ENCODE measurements around the gene PON1.

Gene PON1

DNA sequence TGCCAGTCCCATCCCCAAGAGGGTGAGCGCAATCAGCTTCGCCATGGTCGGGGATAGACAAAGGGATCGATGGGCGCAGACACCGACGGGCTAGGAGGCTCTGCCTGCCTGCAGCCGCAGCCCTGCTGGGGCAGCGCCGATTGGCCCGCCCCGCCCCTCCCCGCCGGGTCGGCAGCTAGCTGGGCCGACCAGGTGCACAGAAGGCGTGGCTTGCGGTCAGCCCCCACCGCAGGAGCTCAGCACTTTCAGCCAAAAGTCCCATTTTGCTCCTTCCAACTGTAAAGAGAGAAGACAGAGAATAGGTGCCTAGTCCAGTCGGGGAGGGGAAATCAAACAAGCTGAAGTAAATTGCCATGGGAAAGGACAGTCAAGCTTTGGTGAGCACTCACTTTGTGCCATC is at the start of gene PON1:
Gene PON1, minus strand, starts transcription at position 102 of the 400 bp plus-strand sequence. Its CDS starts 57 bp downstream, at position 45.
- H3K4me3 Mint-ChIP-seq, result peak within 1 kb of the TSS; percentile 9
- DNase-seq (ENCODE audit: low spot score in 2 of 2) (no peak), ATAC-seq (replicated peaks; ENCODE audit: extremely low read depth, poor library complexity, severe bottlenecking) (peak; percentile 36)
- peaks cover 10% of the 10 kb centered on the region for H3K27me3 Mint-ChIP-seq
- no peaks in the 10 kb centered on the region for H3K9me3 Mint-ChIP-seq
- H3K4me1 Mint-ChIP-seq, result peaks cover 4% of the 10 kb centered on the region
- H3K27ac Mint-ChIP-seq (ENCODE audit: low read depth), result no peak within 1 kb of the TSS
- H3K36me3 Mint-ChIP-seq (ENCODE audit: insufficient read depth), result no peaks in the 10 kb centered on the region

DNA sequence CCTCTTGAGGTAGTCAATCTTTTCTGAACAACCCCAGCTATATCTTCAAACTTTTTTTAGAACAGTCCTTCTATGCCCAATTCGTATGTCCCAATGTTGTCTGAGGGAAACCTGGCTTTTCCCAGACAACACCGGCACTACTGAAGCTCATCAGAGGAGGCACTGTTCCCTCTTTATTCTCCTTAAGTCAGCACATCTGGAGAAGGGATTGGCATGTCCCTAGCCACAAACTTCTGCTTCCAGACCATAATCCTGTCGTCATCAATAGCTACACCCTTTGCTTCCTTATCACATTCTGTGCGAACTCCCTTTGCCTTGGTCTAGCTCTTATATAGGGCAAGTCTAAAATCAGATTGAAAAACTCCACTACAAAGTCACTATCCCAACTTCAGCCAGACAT is 49.0 kb upstream of the PON1 start:
- Mint-ChIP-seq H3K27ac (ENCODE audit: low read depth) (no peak overlapping the region), H3K9me3 (no peaks in the 10 kb centered on the region), H3K4me1 (no peaks in the 10 kb centered on the region), H3K4me3 (no peak overlapping the region), H3K27me3 (peaks cover 12% of the 10 kb centered on the region), H3K36me3 (ENCODE audit: insufficient read depth) (no peaks in the 10 kb centered on the region)
- DNase-seq (ENCODE audit: low spot score in 2 of 2), result no peak
- no peak for ATAC-seq (replicated peaks; ENCODE audit: extremely low read depth, poor library complexity, severe bottlenecking)

DNA sequence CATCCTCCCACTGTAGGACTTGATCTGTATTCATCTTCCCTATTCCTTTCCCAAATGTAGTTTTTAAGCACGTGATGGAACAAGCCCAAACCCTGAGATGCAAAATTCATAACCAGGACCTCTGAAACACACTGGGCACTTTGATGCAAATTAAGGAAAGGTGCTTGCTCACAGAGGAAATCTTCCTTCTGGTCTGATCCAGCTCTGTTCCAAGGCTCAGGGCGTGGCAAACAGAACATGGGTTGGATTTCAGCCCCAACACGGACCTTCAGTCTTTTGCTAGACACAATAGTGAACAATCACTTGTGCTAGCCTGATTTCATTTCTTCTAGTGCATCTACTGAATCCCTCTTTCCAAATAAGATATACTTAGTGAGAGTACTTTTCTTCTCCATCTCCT is 43.9 kb upstream of the PON1 start:
- H3K9me3 Mint-ChIP-seq, result no peaks in the 10 kb centered on the region
- no peaks in the 10 kb centered on the region for H3K4me1 Mint-ChIP-seq
- no peak for ATAC-seq (replicated peaks; ENCODE audit: extremely low read depth, poor library complexity, severe bottlenecking)
- DNase-seq (ENCODE audit: low spot score in 2 of 2), result no peak
- H3K36me3 Mint-ChIP-seq (ENCODE audit: insufficient read depth), result no peaks in the 10 kb centered on the region
- H3K27me3 Mint-ChIP-seq, result peaks cover 33% of the 10 kb centered on the region
- H3K27ac Mint-ChIP-seq (ENCODE audit: low read depth), result no peak overlapping the region
- H3K4me3 Mint-ChIP-seq, result no peak overlapping the region

DNA sequence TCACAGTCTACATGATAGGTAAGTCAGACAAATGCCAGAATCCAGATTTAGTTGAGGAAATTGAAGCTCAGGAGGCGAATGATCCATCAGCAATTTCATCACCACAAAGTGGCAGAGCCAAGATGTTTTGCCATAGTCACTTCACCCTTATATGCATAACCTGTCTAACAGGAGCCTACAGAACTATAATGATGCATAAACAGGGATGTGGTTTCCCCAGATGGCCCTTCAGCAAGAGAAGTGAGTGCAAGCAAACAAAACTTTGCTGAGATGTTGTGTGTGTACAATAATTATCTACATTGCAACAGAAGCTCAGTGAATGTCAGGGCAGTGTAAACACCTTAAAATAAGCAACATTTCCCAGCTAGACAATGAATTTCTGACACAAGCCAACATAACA is 43.3 kb upstream of the PON1 start:
- ATAC-seq (replicated peaks; ENCODE audit: extremely low read depth, poor library complexity, severe bottlenecking) (no peak), DNase-seq (ENCODE audit: low spot score in 2 of 2) (no peak)
- Mint-ChIP-seq H3K4me3 (no peak overlapping the region), H3K4me1 (no peaks in the 10 kb centered on the region), H3K27ac (ENCODE audit: low read depth) (no peak overlapping the region), H3K36me3 (ENCODE audit: insufficient read depth) (no peaks in the 10 kb centered on the region), H3K9me3 (no peaks in the 10 kb centered on the region), H3K27me3 (peaks cover 34% of the 10 kb centered on the region)

DNA sequence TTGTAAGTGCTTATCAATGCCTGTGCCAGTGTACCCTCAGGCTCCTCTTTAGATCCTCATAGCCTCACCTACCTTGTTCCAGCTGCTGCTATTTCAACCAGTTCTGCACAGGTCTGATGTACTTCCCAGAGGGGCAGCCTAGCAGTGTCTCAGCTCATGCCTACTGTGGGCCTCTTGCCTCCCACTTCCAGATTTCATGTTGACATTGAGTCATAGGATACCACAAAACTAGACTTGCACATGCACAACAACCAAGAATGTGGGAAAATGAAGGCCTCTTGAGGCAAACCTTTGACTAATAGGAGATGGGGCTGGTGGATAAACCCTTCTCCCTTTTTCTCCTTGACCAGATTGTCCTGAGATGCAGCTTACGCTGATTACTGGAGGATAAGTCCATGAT is 40.8 kb upstream of the PON1 start:
- Mint-ChIP-seq H3K4me3 (no peak overlapping the region), H3K36me3 (ENCODE audit: insufficient read depth) (no peaks in the 10 kb centered on the region), H3K27me3 (peaks cover 34% of the 10 kb centered on the region), H3K9me3 (no peaks in the 10 kb centered on the region), H3K27ac (ENCODE audit: low read depth) (no peak overlapping the region), H3K4me1 (no peaks in the 10 kb centered on the region)
- no peak for DNase-seq (ENCODE audit: low spot score in 2 of 2)
- no peak for ATAC-seq (replicated peaks; ENCODE audit: extremely low read depth, poor library complexity, severe bottlenecking)

DNA sequence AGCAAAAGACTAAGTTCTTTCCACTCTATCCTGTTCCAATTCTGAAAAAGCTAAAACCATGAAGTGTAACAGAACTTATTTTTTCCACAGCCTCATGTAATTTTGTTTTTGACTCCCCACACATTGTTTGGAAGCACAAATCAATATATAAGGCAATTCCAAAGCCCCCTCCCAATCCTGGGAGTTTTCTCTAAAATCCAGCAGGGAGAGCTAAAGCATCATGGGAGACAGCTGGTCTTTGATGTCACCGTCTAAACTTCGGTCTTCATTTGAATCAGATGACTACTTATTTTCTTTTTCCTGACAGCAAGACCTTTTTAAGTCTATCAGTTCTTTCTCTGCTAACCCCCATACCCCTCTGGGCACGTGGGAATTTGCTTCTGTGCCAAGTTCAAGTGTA is 33.3 kb upstream of the PON1 start:
- Mint-ChIP-seq H3K4me1 (no peaks in the 10 kb centered on the region), H3K27me3 (peaks cover 8% of the 10 kb centered on the region), H3K9me3 (no peaks in the 10 kb centered on the region), H3K27ac (ENCODE audit: low read depth) (no peak overlapping the region), H3K36me3 (ENCODE audit: insufficient read depth) (no peaks in the 10 kb centered on the region), H3K4me3 (no peak overlapping the region)
- ATAC-seq (replicated peaks; ENCODE audit: extremely low read depth, poor library complexity, severe bottlenecking) (no peak), DNase-seq (ENCODE audit: low spot score in 2 of 2) (no peak)

DNA sequence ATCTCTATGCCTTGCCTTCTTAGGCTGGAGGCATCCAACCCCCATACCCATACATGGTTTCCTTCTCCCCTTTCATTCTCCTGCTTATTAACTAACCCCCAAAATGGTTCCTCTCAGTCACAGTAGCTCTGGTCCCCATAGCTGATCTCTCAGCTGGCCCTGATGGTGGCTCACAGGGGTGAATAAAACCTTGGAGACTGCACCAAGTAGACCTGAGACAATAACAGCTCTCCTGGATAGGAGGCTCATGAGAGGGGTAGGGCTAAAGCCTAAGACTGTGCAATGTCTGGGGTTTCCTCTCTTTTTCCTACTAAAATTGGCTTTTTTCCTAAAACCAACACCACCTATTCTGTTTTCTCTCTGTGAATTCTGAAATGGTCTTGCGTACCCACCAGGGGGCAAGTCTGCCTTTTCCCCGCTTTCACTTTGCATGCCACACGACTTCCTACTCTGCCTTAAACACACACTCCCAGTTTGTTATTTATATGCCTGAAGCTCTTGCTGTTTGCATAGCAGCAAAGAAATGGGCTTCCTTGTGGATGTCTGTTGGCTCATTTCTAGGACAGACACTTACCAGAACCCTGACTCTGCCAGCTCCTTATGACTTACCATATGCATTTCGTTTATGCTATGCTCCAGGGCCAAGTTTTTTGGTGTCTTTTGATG is 18.4 kb upstream of the PON1 start:
- DNase-seq (ENCODE audit: low spot score in 2 of 2) (no peak), ATAC-seq (replicated peaks; ENCODE audit: extremely low read depth, poor library complexity, severe bottlenecking) (no peak)
- Mint-ChIP-seq H3K36me3 (ENCODE audit: insufficient read depth) (no peaks in the 10 kb centered on the region), H3K9me3 (peaks cover 5% of the 10 kb centered on the region), H3K4me1 (no peaks in the 10 kb centered on the region), H3K27ac (ENCODE audit: low read depth) (no peak overlapping the region), H3K27me3 (peaks cover 20% of the 10 kb centered on the region), H3K4me3 (no peak overlapping the region)

DNA sequence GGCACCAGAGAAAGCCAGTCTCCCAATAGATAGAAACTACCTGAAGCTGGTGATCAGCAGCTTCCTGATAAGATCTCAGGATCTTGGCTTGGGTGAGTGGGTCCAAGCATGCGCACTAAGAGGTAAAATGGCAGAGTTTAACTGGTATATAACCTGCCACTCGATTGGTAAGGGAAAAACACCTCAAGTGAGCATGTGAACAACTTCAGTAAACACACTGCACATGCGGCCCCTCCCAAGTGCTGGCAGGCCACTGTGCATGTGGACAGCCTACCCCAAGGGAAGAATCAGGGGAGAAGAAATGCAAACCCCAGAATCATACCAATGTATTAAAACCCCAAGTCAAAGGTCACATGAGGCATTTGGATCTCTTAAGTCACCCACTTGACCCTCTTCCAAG is 17.7 kb upstream of the PON1 start:
- Mint-ChIP-seq H3K9me3 (peaks cover 5% of the 10 kb centered on the region), H3K27ac (ENCODE audit: low read depth) (no peak overlapping the region), H3K36me3 (ENCODE audit: insufficient read depth) (no peaks in the 10 kb centered on the region), H3K4me3 (no peak overlapping the region), H3K4me1 (no peaks in the 10 kb centered on the region), H3K27me3 (peaks cover 20% of the 10 kb centered on the region)
- no peak for ATAC-seq (replicated peaks; ENCODE audit: extremely low read depth, poor library complexity, severe bottlenecking)
- no peak for DNase-seq (ENCODE audit: low spot score in 2 of 2)

DNA sequence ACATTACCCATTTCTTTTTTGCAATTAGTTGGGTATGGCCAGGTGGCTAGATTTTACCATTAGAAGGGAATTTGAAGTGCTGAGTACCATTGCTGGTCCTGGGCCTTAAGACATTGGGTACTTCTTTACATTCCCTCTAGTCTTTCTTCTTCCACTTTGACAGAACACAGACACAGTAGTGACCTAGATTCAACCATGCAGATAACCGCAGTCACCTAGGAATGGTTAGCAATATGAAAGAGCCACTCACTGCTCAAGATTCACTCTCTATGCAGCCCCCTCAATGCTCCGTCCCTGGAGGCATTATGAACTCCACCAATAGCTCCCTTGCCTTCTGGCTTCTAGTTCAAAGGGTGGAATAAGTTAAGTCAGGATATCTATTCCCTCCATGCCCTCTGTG is 16.2 kb upstream of the PON1 start:
- peaks cover 20% of the 10 kb centered on the region for H3K27me3 Mint-ChIP-seq
- DNase-seq (ENCODE audit: low spot score in 2 of 2), result no peak
- no peak for ATAC-seq (replicated peaks; ENCODE audit: extremely low read depth, poor library complexity, severe bottlenecking)
- no peaks in the 10 kb centered on the region for H3K4me1 Mint-ChIP-seq
- H3K27ac Mint-ChIP-seq (ENCODE audit: low read depth), result no peak overlapping the region
- no peak overlapping the region for H3K4me3 Mint-ChIP-seq
- H3K9me3 Mint-ChIP-seq, result peaks cover 5% of the 10 kb centered on the region
- H3K36me3 Mint-ChIP-seq (ENCODE audit: insufficient read depth), result no peaks in the 10 kb centered on the region

DNA sequence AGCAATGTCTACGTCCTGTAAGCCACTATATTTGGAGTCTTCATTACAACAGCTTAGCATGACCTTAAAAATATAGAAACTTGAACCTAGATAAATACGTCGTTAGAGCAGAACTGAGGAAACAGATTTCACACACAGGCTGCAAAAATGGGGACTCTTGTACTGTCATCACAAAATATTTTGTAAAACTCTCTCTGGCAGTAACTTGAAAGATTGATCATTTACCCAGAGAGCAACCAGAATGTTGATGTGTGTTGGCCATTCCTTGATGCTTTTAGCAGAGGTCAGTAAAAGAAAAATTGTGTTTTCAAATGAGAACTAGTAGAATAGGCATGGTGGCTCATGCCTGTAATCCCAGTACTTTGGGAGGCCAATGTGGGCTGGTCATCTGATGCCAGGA is 14.5 kb upstream of the PON1 start:
- Mint-ChIP-seq H3K36me3 (ENCODE audit: insufficient read depth) (no peaks in the 10 kb centered on the region), H3K9me3 (peaks cover 5% of the 10 kb centered on the region), H3K4me1 (no peaks in the 10 kb centered on the region), H3K4me3 (no peak overlapping the region), H3K27me3 (peaks cover 16% of the 10 kb centered on the region), H3K27ac (ENCODE audit: low read depth) (no peak overlapping the region)
- DNase-seq (ENCODE audit: low spot score in 2 of 2) (no peak), ATAC-seq (replicated peaks; ENCODE audit: extremely low read depth, poor library complexity, severe bottlenecking) (no peak)

DNA sequence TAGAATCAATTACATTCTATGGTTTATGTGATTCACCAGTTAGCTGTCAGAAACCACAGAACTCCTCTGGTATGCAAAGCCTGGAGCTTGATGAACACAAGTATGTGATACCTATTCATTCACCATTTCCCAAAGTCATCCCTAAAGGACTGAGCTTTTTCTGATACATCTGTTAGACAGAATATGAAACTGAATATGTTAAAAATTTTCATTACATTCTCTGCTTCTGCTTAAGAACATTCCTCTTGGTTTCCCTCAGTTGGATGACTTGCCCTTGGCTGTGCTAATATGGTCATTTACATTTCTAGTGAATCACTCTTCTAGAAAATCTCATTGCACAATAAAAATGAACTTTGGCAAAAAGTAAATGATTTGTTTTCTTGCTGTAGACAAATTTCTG is 10.8 kb upstream of the PON1 start:
- no peaks in the 10 kb centered on the region for H3K36me3 Mint-ChIP-seq (ENCODE audit: insufficient read depth)
- H3K27me3 Mint-ChIP-seq, result no peaks in the 10 kb centered on the region
- DNase-seq (ENCODE audit: low spot score in 2 of 2) (no peak), ATAC-seq (replicated peaks; ENCODE audit: extremely low read depth, poor library complexity, severe bottlenecking) (no peak)
- no peak overlapping the region for H3K4me3 Mint-ChIP-seq
- no peak overlapping the region for H3K27ac Mint-ChIP-seq (ENCODE audit: low read depth)
- H3K9me3 Mint-ChIP-seq, result no peaks in the 10 kb centered on the region
- H3K4me1 Mint-ChIP-seq, result peaks cover 10% of the 10 kb centered on the region

DNA sequence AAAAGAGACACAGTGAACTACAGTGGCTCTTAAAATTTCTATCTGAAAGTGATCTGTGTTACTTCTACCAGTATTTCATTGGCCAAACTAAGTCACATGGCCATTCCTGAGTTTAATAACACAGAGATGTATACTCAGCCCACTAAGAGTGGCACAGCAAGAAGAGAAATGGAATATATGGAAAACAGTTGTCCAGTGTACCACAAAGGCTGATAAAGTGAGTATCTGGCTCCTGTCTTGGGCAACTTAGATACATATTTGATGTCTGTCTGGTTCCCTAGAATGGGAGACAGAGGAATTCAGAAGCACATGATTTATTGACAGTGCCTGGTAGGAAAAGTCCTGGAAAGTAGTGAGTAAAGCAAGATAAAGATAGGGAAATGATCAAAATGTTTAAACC is 10.1 kb upstream of the PON1 start:
- H3K27me3 Mint-ChIP-seq, result no peaks in the 10 kb centered on the region
- H3K36me3 Mint-ChIP-seq (ENCODE audit: insufficient read depth), result no peaks in the 10 kb centered on the region
- no peak for DNase-seq (ENCODE audit: low spot score in 2 of 2)

DNA sequence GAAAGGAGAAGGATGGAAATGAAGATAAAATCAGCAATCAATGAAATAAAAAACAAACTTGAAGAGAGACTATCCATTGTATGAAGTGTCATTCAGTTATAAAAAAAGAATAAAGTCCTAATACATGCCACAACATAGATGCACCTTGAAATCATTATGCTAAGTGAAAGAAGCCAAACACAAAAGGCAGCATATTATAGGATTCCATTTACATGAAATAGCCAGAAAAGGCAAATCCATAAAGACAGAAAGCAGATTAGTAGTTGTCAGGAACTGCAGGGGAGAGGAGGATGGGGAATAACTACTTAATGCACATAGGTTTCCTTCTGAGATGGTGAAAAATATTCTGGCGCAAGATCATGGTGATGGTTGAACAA is 6.6 kb upstream of the PON1 start:
- H3K36me3 Mint-ChIP-seq (ENCODE audit: insufficient read depth), result no peaks in the 10 kb centered on the region
- H3K9me3 Mint-ChIP-seq, result no peaks in the 10 kb centered on the region
- DNase-seq (ENCODE audit: low spot score in 2 of 2) (no peak), ATAC-seq (replicated peaks; ENCODE audit: extremely low read depth, poor library complexity, severe bottlenecking) (no peak)
- H3K4me3 Mint-ChIP-seq, result peak overlapping the region; percentile 64
- H3K27me3 Mint-ChIP-seq, result no peaks in the 10 kb centered on the region
- peaks cover 13% of the 10 kb centered on the region for H3K4me1 Mint-ChIP-seq
- peak overlapping the region; percentile 63 for H3K27ac Mint-ChIP-seq (ENCODE audit: low read depth)

More for the DNA sequence above, 10.1 kb upstream of the PON1 start:
- Mint-ChIP-seq H3K9me3 (no peaks in the 10 kb centered on the region), H3K4me1 (peaks cover 13% of the 10 kb centered on the region), H3K27ac (ENCODE audit: low read depth) (no peak overlapping the region), H3K4me3 (no peak overlapping the region)
- no peak for ATAC-seq (replicated peaks; ENCODE audit: extremely low read depth, poor library complexity, severe bottlenecking)
